Stimulated activated CD8-positive, alpha-beta memory T cell treated with anti-CD3 and anti-CD28 coated beads, Interleukin-12 subunit alpha, Interleukin-12 subunit beta, amount 100 ng/mL, for 4 hours (primary cell): Measurements from ENCODE around the gene UMOD.

Experiments used
- DNase-seq: peaks from one replicate; pipeline ENCODE4 v3.0.0-alpha.2; 2020; ENCODE audit warnings: low read depth

The UMOD gene

GRCh38 chr16:20300312-20301097, 52.0 kb downstream of the UMOD start:
- no peak for DNase-seq

GRCh38 chr16:20298452-20298851, 54.1 kb downstream of the UMOD start:
- DNase-seq: no peak

GRCh38 chr16:20291208-20292206, 61.0 kb downstream of the UMOD start:
- DNase-seq: no peak

- no peak for DNase-seq
Measured at GRCh38 chr16:20289571-20289970, 62.9 kb downstream of the UMOD start.

- DNase-seq: no peak
Measured at GRCh38 chr16:20285993-20286499, 66.5 kb downstream of the UMOD start.
